GM12891 (cell line): ENCODE data around the gene MRPL9.

Experiments
- DNase-seq: peaks from one replicate; pipeline ENCODE4 v3.0.0; 2011; ENCODE audit warnings: low spot score; ENCODE audit not compliant: insufficient read length
- FAIRE-seq: peaks from 2 replicates; lab custom pipeline; 2011; peaks lifted over from hg19 to GRCh38; lab: Jason Lieb, UNC
- PAX5 ChIP-seq: IDR thresholded peaks from 2 replicates; pipeline ENCODE4 v1.6.1; 2011; ENCODE audit warnings: low read length, moderate library complexity, mild to moderate bottlenecking; ENCODE audit not compliant: insufficient read depth, severe bottlenecking
- POLR2A ChIP-seq: IDR thresholded peaks from 2 replicates; pipeline ENCODE4 v1.6.1; 2011; ENCODE audit warnings: low read depth, low read length, control low read depth
- POLR2AphosphoS5 ChIP-seq: IDR thresholded peaks from 2 replicates; pipeline ENCODE4 v1.6.1; 2011; ENCODE audit warnings: low read depth, low read length, control low read depth
- POU2F2 ChIP-seq: IDR thresholded peaks from 2 replicates; pipeline ENCODE4 v1.6.1; 2011; ENCODE audit warnings: low read depth, mild to moderate bottlenecking, control low read depth, low read length, moderate library complexity
- SPI1 ChIP-seq: IDR thresholded peaks from 2 replicates; pipeline ENCODE4 v1.6.1; 2011; ENCODE audit warnings: low read depth, low read length, control low read depth
- TAF1 ChIP-seq: IDR thresholded peaks from 2 replicates; pipeline ENCODE4 v1.6.1; 2011; ENCODE audit warnings: low read depth, low read length, control low read depth

Gene MRPL9

GRCh38 chr1:151729966-151730291, 33.4 kb downstream of the MRPL9 start:
- DNase-seq (no peak), FAIRE-seq (no peak)
- no peak for TF ChIP-seq TAF1
- TF ChIP-seq PAX5, result no peak
- TF ChIP-seq POLR2A, result no peak
- no peak for TF ChIP-seq POLR2AphosphoS5
- no peak for TF ChIP-seq POU2F2
- TF ChIP-seq SPI1, result no peak

- TF ChIP-seq SPI1, result no peak
- no peak for TF ChIP-seq POU2F2
- no peak for TF ChIP-seq PAX5
- TF ChIP-seq TAF1, result no peak
- no peak for TF ChIP-seq POLR2A
- TF ChIP-seq POLR2AphosphoS5, result no peak
- FAIRE-seq (no peak), DNase-seq (no peak)
These were observed 33.9 kb downstream of the MRPL9 start for GRCh38 chr1:151729157-151729965.

DNA sequence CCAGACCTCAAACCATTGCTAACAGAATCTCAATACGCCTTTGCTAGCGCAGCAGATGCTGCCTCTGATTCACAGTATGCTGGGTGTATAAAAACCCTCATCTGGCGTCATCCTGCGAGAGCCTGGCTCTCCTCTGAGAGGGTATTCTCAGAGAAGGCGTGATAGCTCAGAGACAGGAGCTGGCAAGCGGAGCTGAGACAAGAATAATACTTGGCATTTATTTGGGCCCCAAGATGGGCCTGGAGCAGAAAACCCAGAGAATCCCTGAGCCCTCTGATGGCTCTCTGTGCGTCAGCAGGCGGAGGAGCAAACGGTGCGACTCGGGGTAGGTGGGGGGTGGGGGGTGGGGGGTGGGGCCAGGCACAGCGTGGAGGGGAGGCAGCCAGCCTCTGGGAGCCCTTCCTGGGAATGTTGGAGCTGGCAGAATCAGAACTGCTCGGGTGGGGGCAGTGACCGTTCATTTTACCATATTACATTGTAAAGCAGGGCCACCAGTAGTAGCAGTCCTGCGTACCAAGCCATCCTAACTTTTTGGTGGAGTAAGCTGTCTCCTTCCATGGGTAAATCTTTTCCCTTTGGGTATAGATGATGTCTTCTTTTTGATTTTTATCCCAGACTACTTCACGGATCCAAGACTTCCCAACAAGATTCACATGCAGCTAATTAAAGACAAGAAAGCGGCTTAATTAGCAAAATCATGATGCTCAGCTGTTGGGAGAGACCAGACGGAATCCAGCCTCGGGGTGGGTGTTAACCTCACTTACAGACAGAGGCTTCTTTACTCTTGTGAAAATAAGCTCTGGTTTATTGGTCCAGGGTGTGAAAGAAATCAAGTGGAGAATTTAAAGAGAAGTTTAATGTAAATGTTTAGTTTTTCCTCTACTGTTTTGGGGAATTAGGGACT, 34.9 kb downstream of the MRPL9 start:
- DNase-seq, result no peak
- no peak for TF ChIP-seq POLR2A
- no peak for TF ChIP-seq SPI1
- no peak for TF ChIP-seq POLR2AphosphoS5
- TF ChIP-seq POU2F2, result no peak
- TF ChIP-seq TAF1, result no peak
- TF ChIP-seq PAX5, result no peak
- no peak for FAIRE-seq

GRCh38 chr1:151723726-151724370, 39.4 kb downstream of the MRPL9 start:
- TF ChIP-seq POU2F2, result no peak
- TF ChIP-seq POLR2AphosphoS5, result no peak
- TF ChIP-seq POLR2A, result no peak
- TF ChIP-seq TAF1, result no peak
- TF ChIP-seq SPI1, result no peak
- no peak for TF ChIP-seq PAX5
- FAIRE-seq (no peak), DNase-seq (no peak)

GRCh38 chr1:151721788-151722510, 41.3 kb downstream of the MRPL9 start:
- no peak for TF ChIP-seq PAX5
- TF ChIP-seq POLR2AphosphoS5, result no peak
- peak; percentile 13 for FAIRE-seq
- DNase-seq, result no peak

DNA sequence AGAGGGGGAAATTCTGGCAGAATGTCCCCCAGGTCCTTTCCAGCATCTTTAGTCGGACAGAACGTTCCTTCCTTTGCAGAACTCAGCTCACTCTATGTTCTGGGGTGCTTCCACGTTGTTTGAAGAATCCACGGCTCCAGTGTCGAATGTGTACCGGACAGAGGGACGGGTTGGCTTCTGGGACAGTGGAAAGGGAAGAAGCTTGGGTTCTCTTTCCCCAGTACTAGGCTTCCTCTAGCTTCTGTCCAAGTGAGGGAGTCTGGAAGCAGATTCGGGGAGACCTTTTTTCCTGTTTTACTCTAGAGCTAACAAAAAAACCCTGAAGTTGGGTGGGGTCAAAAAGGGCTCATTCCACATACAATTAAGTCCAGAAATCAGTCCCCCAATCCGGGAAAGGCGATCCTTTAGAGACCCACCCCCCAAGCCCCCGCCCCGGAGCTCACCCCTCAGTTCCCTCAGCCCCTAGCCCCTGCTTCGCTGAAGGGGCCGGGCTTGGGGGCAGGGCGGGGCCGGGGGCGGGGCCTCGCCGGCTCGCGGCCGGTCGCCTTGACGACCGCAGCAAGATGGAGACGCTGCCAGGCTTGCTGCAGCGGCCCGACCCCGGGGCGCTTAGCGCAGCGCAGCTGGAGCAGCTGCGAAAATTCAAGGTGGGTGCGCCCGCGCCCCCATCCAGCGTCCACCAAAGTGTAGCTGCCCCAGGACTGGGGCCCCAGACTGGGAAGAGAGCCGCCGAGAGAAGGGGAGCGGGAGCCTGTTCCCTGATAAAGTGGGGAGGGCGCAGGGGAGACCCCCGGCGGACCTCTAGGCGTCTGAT, 42.1 kb downstream of the MRPL9 start, which contains the start of gene RIIAD1:
RIIAD1 (plus strand) TSS at position 549 of the 814 bp plus-strand sequence; CDS start at position 564, 15 bp downstream.
- FAIRE-seq, result no peak
- no peak for TF ChIP-seq POLR2A
- no peak for TF ChIP-seq PAX5
- TF ChIP-seq POU2F2, result no peak
- TF ChIP-seq POLR2AphosphoS5, result no peak
- TF ChIP-seq TAF1, result no peak
- TF ChIP-seq SPI1, result no peak
- peak; percentile 93 for DNase-seq

- TF ChIP-seq POLR2AphosphoS5 (no peak), POU2F2 (no peak), PAX5 (no peak), POLR2A (no peak), SPI1 (no peak), TAF1 (no peak)
- FAIRE-seq, result no peak
- DNase-seq, result peak; percentile 62
These were observed 42.7 kb downstream of the MRPL9 start for GRCh38 chr1:151720554-151720953.

DNA sequence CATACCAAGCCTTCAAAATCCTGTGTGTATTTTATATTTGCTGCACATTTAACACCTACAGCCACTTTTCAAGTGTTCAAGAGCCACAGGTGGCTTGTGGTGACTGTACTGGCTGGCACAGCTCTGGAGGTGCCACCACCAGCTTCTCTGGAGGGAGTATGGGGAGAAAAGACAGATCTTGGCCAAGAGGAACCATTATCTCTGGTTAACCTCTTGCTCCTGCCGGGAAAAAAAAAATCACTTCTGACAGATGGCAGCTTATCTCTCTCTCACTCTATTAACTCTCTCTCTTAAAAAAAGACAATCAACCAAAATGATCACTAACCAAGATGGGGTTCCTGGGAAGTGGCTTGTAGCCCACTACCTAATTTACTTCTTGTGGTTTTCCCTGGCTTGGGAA, 43.2 kb downstream of the MRPL9 start:
- TF ChIP-seq PAX5 (no peak), POLR2AphosphoS5 (no peak)
- FAIRE-seq (no peak), DNase-seq (no peak)

- no peak for TF ChIP-seq PAX5
- no peak for TF ChIP-seq SPI1
- TF ChIP-seq TAF1, result no peak
- TF ChIP-seq POU2F2, result no peak
- TF ChIP-seq POLR2AphosphoS5, result no peak
- no peak for TF ChIP-seq POLR2A
- no peak for DNase-seq
- no peak for FAIRE-seq
These were observed 44.6 kb downstream of the MRPL9 start for GRCh38 chr1:151718666-151719065.
